Endothelial cell of umbilical vein (primary cell): ENCODE results near the gene HECTD4.

ENCODE experiments used
- CTCF ChIP-seq, 2 donors: IDR thresholded peaks; 1 replicate in 1 of 2; 2 replicates in 1 of 2; pipeline ENCODE4 v1.5.1; 2011; ENCODE audit warnings: low read length in 2 of 2, mild to moderate bottlenecking in 2 of 2, moderate library complexity in 2 of 2, control low read depth in 1 of 2, inconsistent platforms in 1 of 2, low read depth in 1 of 2; ENCODE audit not compliant: insufficient read depth in 1 of 2; ENCODE audit errors: extremely low read depth in 1 of 2
- GATA2 ChIP-seq: IDR thresholded peaks from 2 replicates; pipeline ENCODE4 v1.7.0; 2011; ENCODE audit warnings: low read depth, mild to moderate bottlenecking, moderate library complexity, mixed read lengths, low read length; ENCODE audit not compliant: insufficient read length, insufficient read depth
- JUN ChIP-seq: IDR thresholded peaks from 2 replicates; pipeline ENCODE4 v1.6.1; 2011; ENCODE audit warnings: borderline replicate concordance, low read depth; ENCODE audit not compliant: insufficient read length, insufficient read depth
- MAX ChIP-seq: IDR thresholded peaks from 2 replicates; pipeline ENCODE4 v1.6.1; 2011; ENCODE audit not compliant: insufficient read depth, insufficient read length
- POLR2A ChIP-seq: IDR thresholded peaks from 2 replicates; pipeline ENCODE4 v1.6.1; 2012; ENCODE audit warnings: low read depth, mild to moderate bottlenecking, control low read depth, low read length
- POLR2AphosphoS5 ChIP-seq: IDR thresholded peaks from 2 replicates; pipeline ENCODE4 v1.6.1; 2012; ENCODE audit warnings: low read depth, mild to moderate bottlenecking, control low read depth, low read length, moderate library complexity; ENCODE audit not compliant: insufficient read depth

- TF ChIP-seq CTCF (IDR thresholded peaks at IDR 0.05; ENCODE audit: extremely low read depth in 1 of 2, insufficient read depth in 1 of 2, low read depth in 1 of 2, low read length in 2 of 2) (no peak), MAX (no peak), GATA2 (no peak), POLR2A (no peak), POLR2AphosphoS5 (no peak), JUN (no peak)
These were observed 175.3 kb downstream of the HECTD4 start for GRCh38 chr12:112206944-112207343.
